ENCODE results near the gene ST3GAL3.
A peak's percentile ranks its signal among the peaks of the same experiment; 100 is the strongest.

The ST3GAL3 gene

GRCh38 chr1:43781574-43781973 lies 74.2 kb downstream of the ST3GAL3 start:
- TF ChIP-seq, protein P1, sequence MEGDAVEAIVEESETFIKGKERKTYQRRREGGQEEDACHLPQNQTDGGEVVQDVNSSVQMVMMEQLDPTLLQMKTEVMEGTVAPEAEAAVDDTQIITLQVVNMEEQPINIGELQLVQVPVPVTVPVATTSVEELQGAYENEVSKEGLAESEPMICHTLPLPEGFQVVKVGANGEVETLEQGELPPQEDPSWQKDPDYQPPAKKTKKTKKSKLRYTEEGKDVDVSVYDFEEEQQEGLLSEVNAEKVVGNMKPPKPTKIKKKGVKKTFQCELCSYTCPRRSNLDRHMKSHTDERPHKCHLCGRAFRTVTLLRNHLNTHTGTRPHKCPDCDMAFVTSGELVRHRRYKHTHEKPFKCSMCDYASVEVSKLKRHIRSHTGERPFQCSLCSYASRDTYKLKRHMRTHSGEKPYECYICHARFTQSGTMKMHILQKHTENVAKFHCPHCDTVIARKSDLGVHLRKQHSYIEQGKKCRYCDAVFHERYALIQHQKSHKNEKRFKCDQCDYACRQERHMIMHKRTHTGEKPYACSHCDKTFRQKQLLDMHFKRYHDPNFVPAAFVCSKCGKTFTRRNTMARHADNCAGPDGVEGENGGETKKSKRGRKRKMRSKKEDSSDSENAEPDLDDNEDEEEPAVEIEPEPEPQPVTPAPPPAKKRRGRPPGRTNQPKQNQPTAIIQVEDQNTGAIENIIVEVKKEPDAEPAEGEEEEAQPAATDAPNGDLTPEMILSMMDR (IDR thresholded peaks at IDR 0.05; ENCODE audit: insufficient read depth, low read depth, low read length, missing control alignments), result no peak
- DNase-seq (ENCODE audit: low read depth), result no peak
- H3K4me3 ChIP-seq (ENCODE audit: low read depth, low read length), result no peak overlapping the region

DNA sequence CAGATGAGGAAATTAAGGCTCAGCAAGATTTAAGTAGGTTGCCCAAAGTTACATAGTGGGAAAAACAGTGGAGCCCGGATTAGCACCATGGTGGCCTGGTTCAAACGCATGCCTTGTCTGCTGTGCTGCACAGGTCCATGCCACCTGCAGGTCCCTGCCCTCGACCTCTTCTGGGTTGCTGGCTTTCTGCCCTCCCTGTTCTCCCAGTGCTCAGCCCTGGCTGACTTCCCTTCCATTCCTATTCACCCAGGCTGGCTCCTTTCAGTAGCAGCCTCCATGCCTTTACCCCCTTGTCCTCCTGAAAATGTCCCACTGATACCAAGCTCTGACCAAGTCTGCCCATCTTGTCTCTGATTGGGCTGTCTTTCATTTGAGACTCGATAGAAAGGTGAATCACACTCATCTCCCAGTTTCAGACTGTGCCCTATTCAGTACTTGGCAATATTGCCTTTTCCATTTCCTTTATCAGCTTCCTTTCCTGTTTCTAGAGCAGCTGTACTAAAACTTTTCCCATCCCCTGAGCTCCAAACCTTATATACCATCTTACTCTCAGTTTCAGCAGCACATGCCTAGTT lies 75.8 kb downstream of the ST3GAL3 start:
- H3K4me3 ChIP-seq (ENCODE audit: low read depth, low read length), result no peak overlapping the region

DNA sequence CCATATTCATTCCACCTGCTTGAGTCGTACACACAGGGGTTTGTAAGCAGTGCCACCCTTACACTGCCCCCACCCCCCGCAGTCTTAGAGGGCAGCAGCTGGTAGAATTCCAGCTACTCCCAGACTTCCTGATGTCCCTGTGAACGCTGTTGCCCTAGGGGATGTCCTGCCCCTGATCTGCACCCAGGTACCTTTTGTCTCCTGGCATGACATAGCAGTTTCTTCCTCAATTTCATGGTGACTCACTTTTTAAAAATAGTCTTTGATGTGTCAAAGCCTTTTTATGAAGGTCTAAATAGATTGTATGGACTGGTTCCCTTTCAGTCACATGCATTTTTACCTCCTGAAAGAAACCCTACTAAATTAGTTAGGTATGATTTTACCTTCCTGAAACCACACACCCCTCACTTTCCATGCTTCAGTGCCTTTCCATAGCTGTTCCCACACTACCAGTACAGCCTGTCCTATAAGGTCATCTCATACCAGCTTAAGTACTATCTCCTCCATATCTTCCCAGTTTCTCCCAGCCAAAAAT lies 76.4 kb downstream of the ST3GAL3 start:
- TF ChIP-seq, protein P1 (IDR thresholded peaks at IDR 0.05; ENCODE audit: insufficient read depth, low read depth, low read length, missing control alignments), result no peak
- no peak overlapping the region for H3K4me3 ChIP-seq (ENCODE audit: low read depth, low read length)
- DNase-seq (ENCODE audit: low read depth), result peak; percentile 43

More for the DNA sequence above, 75.8 kb downstream of the ST3GAL3 start:
- TF ChIP-seq, protein P1 (IDR thresholded peaks at IDR 0.05; ENCODE audit: insufficient read depth, low read depth, low read length, missing control alignments), result no peak
- no peak for DNase-seq (ENCODE audit: low read depth)

DNA sequence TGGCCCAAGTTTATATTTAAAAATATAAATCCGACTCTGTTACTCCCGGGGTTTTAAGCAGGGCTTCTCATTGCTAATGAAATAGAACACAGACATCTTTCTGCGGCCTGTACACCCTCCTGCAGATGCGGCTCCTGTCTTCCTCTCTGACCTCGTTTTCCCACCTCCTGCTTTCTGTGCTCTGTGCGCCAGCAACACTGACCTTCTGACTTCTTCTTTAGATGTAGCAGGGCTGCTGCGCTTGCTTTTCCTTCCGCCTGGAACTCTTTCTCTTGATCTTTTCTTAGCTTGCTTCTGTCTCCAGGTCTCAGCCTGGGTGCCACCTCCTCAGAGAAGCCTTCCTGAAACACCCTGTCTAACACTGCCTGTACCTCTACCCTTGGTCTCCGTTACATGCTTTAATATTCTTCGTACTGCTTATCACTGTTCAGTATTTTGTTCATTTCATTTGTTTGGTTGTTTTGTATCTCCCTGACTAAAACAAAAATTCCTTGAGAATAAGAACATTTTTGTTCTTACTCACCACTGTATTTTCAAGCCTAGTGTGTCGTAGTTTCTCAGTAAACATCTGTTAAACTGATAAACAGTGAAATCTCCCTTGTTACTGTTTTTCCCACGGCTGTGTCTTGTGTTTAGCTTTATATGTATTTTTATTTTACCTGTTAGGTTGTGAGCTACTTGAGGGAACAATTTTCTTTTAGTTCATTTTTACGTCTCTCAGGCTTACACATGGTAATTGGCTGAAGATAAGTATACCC lies 79.0 kb downstream of the ST3GAL3 start:
- H3K4me3 ChIP-seq (ENCODE audit: low read depth, low read length), result no peak overlapping the region
- no peak for DNase-seq (ENCODE audit: low read depth)
- TF ChIP-seq, protein P1 (IDR thresholded peaks at IDR 0.05; ENCODE audit: insufficient read depth, low read depth, low read length, missing control alignments), result no peak

DNA sequence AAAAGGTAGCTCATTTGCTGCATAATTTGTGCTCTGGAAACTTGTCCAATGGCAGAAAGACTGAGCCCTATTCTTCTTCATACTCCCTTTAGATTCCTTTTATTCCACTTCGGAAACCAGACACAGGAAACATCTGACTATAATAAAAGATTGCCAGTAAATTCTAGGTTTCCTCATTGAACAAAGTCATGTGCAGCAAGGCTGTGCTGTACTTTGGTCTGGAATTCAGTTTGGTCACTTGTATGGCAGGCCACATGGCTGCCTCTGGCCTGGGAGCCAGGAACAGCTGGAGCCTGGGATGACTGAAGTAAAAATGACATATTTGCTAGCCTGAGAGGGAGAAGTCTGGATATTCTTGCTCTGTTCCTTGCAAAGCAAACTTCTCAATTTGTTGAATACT lies 79.6 kb downstream of the ST3GAL3 start:
- TF ChIP-seq, protein P1 (IDR thresholded peaks at IDR 0.05; ENCODE audit: insufficient read depth, low read depth, low read length, missing control alignments), result no peak
- DNase-seq (ENCODE audit: low read depth), result no peak
- H3K4me3 ChIP-seq (ENCODE audit: low read depth, low read length), result no peak overlapping the region

DNA sequence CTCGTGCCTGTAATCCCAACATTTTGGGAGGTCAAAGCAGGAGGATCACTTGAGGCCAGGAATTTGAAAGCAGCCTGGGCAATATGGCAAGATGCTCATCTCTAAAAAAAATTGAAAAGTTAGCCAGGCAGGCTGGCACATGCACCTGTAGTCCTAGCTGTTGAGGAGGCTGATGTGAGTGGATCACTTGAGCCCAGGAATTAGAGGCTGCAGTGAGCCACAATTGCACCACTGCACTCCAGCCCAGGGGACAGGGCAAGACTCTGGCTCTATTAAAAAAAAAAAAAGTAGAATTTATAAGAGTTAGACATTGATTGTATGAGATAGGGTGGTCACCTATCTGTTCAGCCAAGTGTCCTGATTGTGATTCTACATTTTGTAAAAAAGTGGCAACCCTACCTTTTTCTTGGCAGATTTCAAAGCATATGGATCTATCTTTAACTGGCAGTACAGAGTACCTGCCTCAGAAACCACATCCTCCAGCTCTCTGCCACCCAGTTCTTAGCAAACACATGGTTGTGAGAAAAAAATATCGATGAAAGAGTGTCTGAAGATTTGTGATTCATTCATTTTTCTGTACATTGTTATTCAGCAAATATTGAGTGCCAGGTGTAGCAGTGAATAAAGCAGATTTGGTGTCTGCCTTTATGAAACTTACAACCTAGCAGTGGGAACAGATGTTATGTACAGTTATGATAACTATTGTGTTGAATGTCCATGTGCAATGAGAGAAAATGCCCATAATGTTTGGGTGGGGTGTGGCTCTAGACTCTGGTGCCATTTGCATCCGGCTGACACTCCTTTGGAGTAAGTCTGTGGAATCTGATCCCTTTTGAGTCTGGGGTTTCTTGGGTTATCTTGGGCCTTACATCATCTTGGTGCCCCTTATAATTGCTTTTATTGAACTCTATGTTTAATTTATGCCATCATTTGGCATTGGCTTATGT lies 82.5 kb downstream of the ST3GAL3 start:
- no peak overlapping the region for H3K4me3 ChIP-seq (ENCODE audit: low read depth, low read length)
- TF ChIP-seq, protein P1 (IDR thresholded peaks at IDR 0.05; ENCODE audit: insufficient read depth, low read depth, low read length, missing control alignments), result no peak
- no peak for DNase-seq (ENCODE audit: low read depth)
